Measurements from ENCODE around the gene NPIPB8. TPM values are rescaled to one million over a fixed set of nuclear protein-coding genes. Genes with fewer than 3 reads are reported as not detected.
"Not testable (repeated sequence)": the region's sequence is repeated elsewhere in the genome, so short reads cannot be mapped to it uniquely, and the experiment has no call there.

The NPIPB8 gene
- total and polyA plus RNA-seq, 3 experiments from 2014 or later = 0.60 to 1.4 (median 1.3) TPM

GRCh38 chr16:28616224-28616577 is 21.7 kb upstream of the NPIPB8 start:
- H3K4me1 ChIP-seq (ENCODE audit: insufficient read depth, low read length); DNase-seq; H3K4me3 ChIP-seq (ENCODE audit: low read length); H3K4me3 Mint-ChIP-seq; H3K9me3 ChIP-seq (ENCODE audit: low read length); H3K27me3 ChIP-seq (ENCODE audit: insufficient read depth, low read length, poor library complexity, severe bottlenecking); H3K4me1 Mint-ChIP-seq; H3K27ac Mint-ChIP-seq; H3K9me3 Mint-ChIP-seq; H3K27ac ChIP-seq (ENCODE audit: low read depth, low read length); H3K27me3 Mint-ChIP-seq; POLR2A ChIA-PET; H3K36me3 ChIP-seq (ENCODE audit: insufficient read depth, low read length): not testable (repeated sequence)
- CTCF ChIA-PET = interaction anchor here (1.1 to 1.5 kb wide), 2 partner anchors 19 to 339 kb away, joined by 3 to 5 read pairs; partner anchors contain the start of gene SULT1A2
- H3K36me3 Mint-ChIP-seq = peaks cover 0 to 24% (median 6%) of the 10 kb centered on the region in 3 donors

DNA sequence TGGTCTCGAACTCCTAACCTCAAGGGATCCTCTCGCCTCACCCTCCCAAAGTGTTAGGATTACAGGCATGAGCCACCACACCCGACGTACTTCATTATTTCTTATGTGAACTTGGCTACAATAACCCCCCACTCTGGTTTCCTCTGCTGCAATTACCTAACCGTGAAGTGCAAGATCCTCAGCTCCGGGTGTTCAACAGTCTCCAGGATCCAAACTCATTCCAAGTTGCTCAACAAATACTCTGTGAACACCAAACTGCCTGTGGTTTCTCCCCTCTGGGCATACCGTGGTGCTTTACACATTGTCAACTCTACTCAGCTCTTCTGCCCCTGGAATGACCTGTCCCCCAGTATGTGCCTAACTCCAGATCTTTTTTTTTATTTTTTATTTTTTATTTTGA is 21.2 kb upstream of the NPIPB8 start:
- Histone ChIP-seq H3K27ac (ENCODE audit: low read depth, low read length) (no peak overlapping the region), H3K36me3 (ENCODE audit: insufficient read depth, low read length) (no peaks in the 10 kb centered on the region), H3K27me3 (ENCODE audit: insufficient read depth, low read length, poor library complexity, severe bottlenecking) (no peaks in the 10 kb centered on the region), H3K4me1 (ENCODE audit: insufficient read depth, low read length) (no peaks in the 10 kb centered on the region), H3K4me3 (ENCODE audit: low read length) (no peak overlapping the region), H3K9me3 (ENCODE audit: low read length) (no peaks in the 10 kb centered on the region)
- H3K9me3 Mint-ChIP-seq = no peaks in the 10 kb centered on the region
- H3K4me1 Mint-ChIP-seq = peaks cover 2 to 5% (median 2%) of the 10 kb centered on the region in 3 donors
- H3K4me3 Mint-ChIP-seq = no peak overlapping the region
- peaks cover 0 to 24% (median 6%) of the 10 kb centered on the region in 3 donors for H3K36me3 Mint-ChIP-seq
- no peak for DNase-seq
- ChIA-PET CTCF (interaction anchor here (1.1 to 1.5 kb wide), 2 partner anchors 19 to 339 kb away, joined by 3 to 5 read pairs; partner anchors contain the start of gene SULT1A2), POLR2A (no interaction called here)
- H3K27me3 Mint-ChIP-seq = no peaks in the 10 kb centered on the region
- no peak overlapping the region for H3K27ac Mint-ChIP-seq

DNA sequence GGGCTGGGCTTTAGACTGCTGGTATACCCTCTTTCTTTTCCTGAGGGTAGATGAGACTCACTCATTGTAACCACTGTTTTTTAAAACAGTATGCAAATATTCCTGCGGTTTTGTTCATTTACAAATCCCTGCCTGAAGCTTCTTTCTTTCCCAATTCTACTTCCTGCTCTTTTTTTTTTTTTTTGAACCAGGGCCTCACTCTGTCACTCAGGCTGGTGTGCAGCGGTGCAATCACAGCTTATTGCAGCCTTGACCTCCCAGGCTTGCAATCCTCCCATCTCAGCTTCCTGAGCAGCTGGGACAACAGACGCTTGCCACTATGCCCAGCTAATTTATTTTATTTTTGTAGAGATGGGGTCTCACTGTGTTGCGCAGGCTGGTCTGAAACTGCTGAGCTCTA is 20.0 kb upstream of the NPIPB8 start:
- H3K27ac Mint-ChIP-seq = no peak overlapping the region
- POLR2A ChIA-PET = interaction anchor here (0.5 to 0.6 kb wide), 2 partner anchors 127 to 404 kb away, joined by 4 read pairs; no protein-coding TSS in a partner anchor

DNA sequence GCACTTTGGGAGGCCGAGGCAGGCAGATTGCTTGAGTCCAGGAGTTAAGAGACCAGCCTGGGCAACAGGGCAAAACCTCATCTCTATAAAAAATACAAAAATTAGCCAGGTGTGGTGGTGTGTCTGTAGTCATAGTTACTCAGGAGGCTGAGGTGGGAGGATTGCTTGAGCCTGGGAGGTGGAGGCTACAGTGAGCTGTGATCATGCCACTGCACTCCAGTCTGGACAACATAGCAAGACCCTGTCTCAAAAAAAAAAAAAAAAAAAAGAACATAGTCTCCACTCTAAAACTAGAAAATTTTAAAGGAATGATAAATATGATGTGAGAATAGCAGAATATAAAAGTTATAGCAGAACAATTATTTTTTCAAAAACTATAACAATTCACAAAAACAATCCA is 17.5 kb upstream of the NPIPB8 start:
- POLR2A ChIA-PET = interaction anchor here (0.5 kb wide), 1 partner anchor 192 kb away, joined by 5 read pairs; no protein-coding TSS in a partner anchor

More for the DNA sequence above, 20.0 kb upstream of the NPIPB8 start:
- Histone ChIP-seq H3K27ac (ENCODE audit: low read depth, low read length) (no peak overlapping the region), H3K36me3 (ENCODE audit: insufficient read depth, low read length) (no peaks in the 10 kb centered on the region), H3K4me1 (ENCODE audit: insufficient read depth, low read length) (no peaks in the 10 kb centered on the region), H3K4me3 (ENCODE audit: low read length) (no peak overlapping the region), H3K9me3 (ENCODE audit: low read length) (no peaks in the 10 kb centered on the region), H3K27me3 (ENCODE audit: insufficient read depth, low read length, poor library complexity, severe bottlenecking) (no peaks in the 10 kb centered on the region)
- no peaks in the 10 kb centered on the region for H3K9me3 Mint-ChIP-seq
- no peak overlapping the region for H3K4me3 Mint-ChIP-seq
- CTCF ChIA-PET = no interaction called here
- H3K36me3 Mint-ChIP-seq = peaks cover 0 to 24% (median 6%) of the 10 kb centered on the region in 3 donors
- no peaks in the 10 kb centered on the region for H3K27me3 Mint-ChIP-seq
- H3K4me1 Mint-ChIP-seq = peaks cover 9 to 17% (median 11%) of the 10 kb centered on the region in 3 donors
- no peak for DNase-seq

GRCh38 chr16:28621481-28622155 is 16.2 kb upstream of the NPIPB8 start:
- DNase-seq = no peak
- H3K27me3 ChIP-seq (ENCODE audit: insufficient read depth, low read length, poor library complexity, severe bottlenecking) = no peaks in the 10 kb centered on the region
- peak overlapping the region in 7 of 8 donors; percentile 1 to 74 (median 65) for H3K27ac Mint-ChIP-seq
- peaks cover 13 to 24% (median 13%) of the 10 kb centered on the region in 3 donors for H3K4me1 Mint-ChIP-seq
- no peak overlapping the region for H3K4me3 ChIP-seq (ENCODE audit: low read length)
- H3K36me3 ChIP-seq (ENCODE audit: insufficient read depth, low read length) = no peaks in the 10 kb centered on the region
- no peaks in the 10 kb centered on the region for H3K9me3 Mint-ChIP-seq
- no peaks in the 10 kb centered on the region for H3K9me3 ChIP-seq (ENCODE audit: low read length)
- no peaks in the 10 kb centered on the region for H3K4me1 ChIP-seq (ENCODE audit: insufficient read depth, low read length)
- H3K36me3 Mint-ChIP-seq = peaks cover 0 to 23% (median 6%) of the 10 kb centered on the region in 3 donors
- POLR2A ChIA-PET = no interaction called here
- peaks cover 0 to 2% of the 10 kb centered on the region in 2 donors for H3K27me3 Mint-ChIP-seq
- CTCF ChIA-PET = no interaction called here
- peak overlapping the region; percentile 82 to 89 (median 85) for H3K4me3 Mint-ChIP-seq
- H3K27ac ChIP-seq (ENCODE audit: low read depth, low read length) = no peak overlapping the region

More for the DNA sequence above, 17.5 kb upstream of the NPIPB8 start:
- H3K4me3 ChIP-seq (ENCODE audit: low read length); H3K36me3 ChIP-seq (ENCODE audit: insufficient read depth, low read length); H3K27me3 Mint-ChIP-seq; DNase-seq; H3K27ac ChIP-seq (ENCODE audit: low read depth, low read length); H3K9me3 ChIP-seq (ENCODE audit: low read length); H3K4me3 Mint-ChIP-seq; CTCF ChIA-PET; H3K27me3 ChIP-seq (ENCODE audit: insufficient read depth, low read length, poor library complexity, severe bottlenecking); H3K9me3 Mint-ChIP-seq; H3K4me1 ChIP-seq (ENCODE audit: insufficient read depth, low read length): not testable (repeated sequence)
- Mint-ChIP-seq H3K27ac (peak overlapping the region in 2 of 8 donors; percentile 7 to 57), H3K4me1 (peaks cover 13 to 27% (median 13%) of the 10 kb centered on the region in 3 donors), H3K36me3 (peaks cover 0 to 24% (median 6%) of the 10 kb centered on the region in 3 donors)

- CTCF ChIA-PET = interaction anchor here (0.7 kb wide), 1 partner anchor 29 kb away, joined by 3 read pairs; no protein-coding TSS in a partner anchor
- H3K4me3 ChIP-seq (ENCODE audit: low read length) = peak overlapping the region; percentile 54
- H3K4me1 ChIP-seq (ENCODE audit: insufficient read depth, low read length); H3K9me3 ChIP-seq (ENCODE audit: low read length); H3K27me3 ChIP-seq (ENCODE audit: insufficient read depth, low read length, poor library complexity, severe bottlenecking); H3K27me3 Mint-ChIP-seq; H3K9me3 Mint-ChIP-seq; H3K27ac ChIP-seq (ENCODE audit: low read depth, low read length); H3K36me3 ChIP-seq (ENCODE audit: insufficient read depth, low read length); DNase-seq: not testable (repeated sequence)
- Mint-ChIP-seq H3K27ac (peak overlapping the region; percentile 51 to 89 (median 63)), H3K4me3 (peak overlapping the region; percentile 82 to 89 (median 85)), H3K4me1 (peaks cover 13 to 24% (median 13%) of the 10 kb centered on the region in 3 donors), H3K36me3 (peaks cover 0 to 19% (median 6%) of the 10 kb centered on the region in 3 donors)
- POLR2A ChIA-PET = interaction anchor here (1.0 kb wide), 1 partner anchor 130 kb away, joined by 4 read pairs; the partner anchor contains the start of gene CLN3
Observed at GRCh38 chr16:28622532-28623171, 15.2 kb upstream of the NPIPB8 start.

- POLR2A ChIA-PET = interaction anchor here (0.6 to 1.0 kb wide), 2 partner anchors 82 to 131 kb away, joined by 4 read pairs; partner anchors contain the start of gene CLN3
- Mint-ChIP-seq H3K36me3 (peaks cover 0 to 16% (median 5%) of the 10 kb centered on the region in 3 donors), H3K27me3 (peaks cover 3 to 5% of the 10 kb centered on the region in 2 donors), H3K4me3 (peak overlapping the region; percentile 82 to 89 (median 85)), H3K9me3 (no peaks in the 10 kb centered on the region), H3K4me1 (peaks cover 13 to 24% (median 13%) of the 10 kb centered on the region in 3 donors), H3K27ac (peak overlapping the region in 3 of 8 donors; percentile 58 to 81 (median 59))
- H3K27ac ChIP-seq (ENCODE audit: low read depth, low read length) = no peak overlapping the region
- peak overlapping the region; percentile 54 for H3K4me3 ChIP-seq (ENCODE audit: low read length)
- H3K36me3 ChIP-seq (ENCODE audit: insufficient read depth, low read length) = no peaks in the 10 kb centered on the region
- DNase-seq = peak; percentile 27 to 75 (median 60)
- CTCF ChIA-PET = interaction anchor here (0.7 kb wide), 1 partner anchor 29 kb away, joined by 3 read pairs; no protein-coding TSS in a partner anchor
- H3K27me3 ChIP-seq (ENCODE audit: insufficient read depth, low read length, poor library complexity, severe bottlenecking) = no peaks in the 10 kb centered on the region
- H3K4me1 ChIP-seq (ENCODE audit: insufficient read depth, low read length) = no peaks in the 10 kb centered on the region
- no peaks in the 10 kb centered on the region for H3K9me3 ChIP-seq (ENCODE audit: low read length)
Observed at GRCh38 chr16:28623172-28623711, 14.6 kb upstream of the NPIPB8 start.

GRCh38 chr16:28630905-28631304 is 7.0 kb upstream of the NPIPB8 start:
- H3K4me3 Mint-ChIP-seq; DNase-seq; H3K4me1 Mint-ChIP-seq; H3K27ac Mint-ChIP-seq; POLR2A ChIA-PET; H3K27me3 Mint-ChIP-seq; H3K9me3 ChIP-seq (ENCODE audit: low read length); H3K27me3 ChIP-seq (ENCODE audit: insufficient read depth, low read length, poor library complexity, severe bottlenecking); CTCF ChIA-PET; H3K4me1 ChIP-seq (ENCODE audit: insufficient read depth, low read length); H3K36me3 Mint-ChIP-seq; H3K9me3 Mint-ChIP-seq; H3K4me3 ChIP-seq (ENCODE audit: low read length); H3K36me3 ChIP-seq (ENCODE audit: insufficient read depth, low read length); H3K27ac ChIP-seq (ENCODE audit: low read depth, low read length): not testable (repeated sequence)

All from CD8-positive, alpha-beta memory T cell (primary cell).